Measurements from ENCODE around the gene ATP5PB. TPM values are rescaled to one million over a fixed set of nuclear protein-coding genes. Genes with fewer than 3 reads are reported as not detected.

Gene ATP5PB
- total RNA-seq, 6 experiments from 2014 or later = 128 to 152 (median 148) TPM

- no peak overlapping the region for H3K4me3 ChIP-seq
- 69% methylated on average over 4 of the region's 6 CpGs for WGBS (ENCODE audit: insufficient coverage, low coverage, low lambda C conversion rate, missing lambda C conversion rate)
- ATAC-seq (no peak), DNase-seq (no peak)
- peak overlapping the region in 1 of 3 donors; percentile 13 for H3K27ac ChIP-seq
- TF ChIP-seq, protein P1, sequence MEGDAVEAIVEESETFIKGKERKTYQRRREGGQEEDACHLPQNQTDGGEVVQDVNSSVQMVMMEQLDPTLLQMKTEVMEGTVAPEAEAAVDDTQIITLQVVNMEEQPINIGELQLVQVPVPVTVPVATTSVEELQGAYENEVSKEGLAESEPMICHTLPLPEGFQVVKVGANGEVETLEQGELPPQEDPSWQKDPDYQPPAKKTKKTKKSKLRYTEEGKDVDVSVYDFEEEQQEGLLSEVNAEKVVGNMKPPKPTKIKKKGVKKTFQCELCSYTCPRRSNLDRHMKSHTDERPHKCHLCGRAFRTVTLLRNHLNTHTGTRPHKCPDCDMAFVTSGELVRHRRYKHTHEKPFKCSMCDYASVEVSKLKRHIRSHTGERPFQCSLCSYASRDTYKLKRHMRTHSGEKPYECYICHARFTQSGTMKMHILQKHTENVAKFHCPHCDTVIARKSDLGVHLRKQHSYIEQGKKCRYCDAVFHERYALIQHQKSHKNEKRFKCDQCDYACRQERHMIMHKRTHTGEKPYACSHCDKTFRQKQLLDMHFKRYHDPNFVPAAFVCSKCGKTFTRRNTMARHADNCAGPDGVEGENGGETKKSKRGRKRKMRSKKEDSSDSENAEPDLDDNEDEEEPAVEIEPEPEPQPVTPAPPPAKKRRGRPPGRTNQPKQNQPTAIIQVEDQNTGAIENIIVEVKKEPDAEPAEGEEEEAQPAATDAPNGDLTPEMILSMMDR (IDR thresholded peaks at IDR 0.05) = no peak
- H3K4me1 ChIP-seq = peaks cover 0 to 6% (median 4%) of the 10 kb centered on the region in 4 donors
- intact Hi-C loops (cut with DNase I) = loop anchor here in 1 of 2 donors (10.0 kb wide), 1 partner anchor 161 kb away; no protein-coding TSS in a partner anchor
- H3K9me3 ChIP-seq = no peaks in the 10 kb centered on the region
- H3K27me3 ChIP-seq = no peaks in the 10 kb centered on the region
- H3K36me3 ChIP-seq = no peaks in the 10 kb centered on the region
Observed at GRCh38 chr1:111504097-111504496, 54.8 kb downstream of the ATP5PB start.

DNA sequence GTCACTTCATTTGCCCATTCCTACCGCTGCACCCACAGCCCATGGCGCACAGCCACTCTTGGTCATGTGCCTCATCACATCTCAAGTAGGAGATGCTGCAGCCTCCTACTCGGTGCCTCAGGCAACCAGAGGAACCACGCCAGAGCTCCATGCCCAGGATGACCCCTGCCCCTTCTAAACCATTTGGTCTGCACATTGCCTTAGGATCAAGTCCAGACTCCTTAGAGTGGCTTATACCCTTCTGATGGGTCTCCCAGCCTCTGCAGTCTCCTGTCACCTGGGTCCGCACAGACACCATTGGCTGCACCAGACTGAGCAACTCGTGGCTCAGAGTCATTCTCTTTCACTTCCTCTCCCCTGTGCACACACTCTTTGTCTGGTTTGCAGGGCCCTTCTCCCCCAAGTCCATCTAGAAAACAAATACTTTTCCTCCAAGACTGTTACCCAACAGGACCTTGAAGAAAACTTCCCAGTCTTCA lies 56.4 kb downstream of the ATP5PB start:
- Histone ChIP-seq H3K27ac (peak overlapping the region in 2 of 3 donors; percentile 23 to 35), H3K36me3 (no peaks in the 10 kb centered on the region), H3K9me3 (no peaks in the 10 kb centered on the region), H3K4me1 (peaks cover 0 to 18% (median 13%) of the 10 kb centered on the region in 4 donors), H3K27me3 (no peaks in the 10 kb centered on the region), H3K4me3 (no peak overlapping the region)
- TF ChIP-seq, protein P1 (IDR thresholded peaks at IDR 0.05) = no peak
- TF ChIP-seq POLR2A (IDR thresholded peaks at IDR 0.05) = peak; percentile 24
- WGBS (ENCODE audit: insufficient coverage, low coverage, low lambda C conversion rate, missing lambda C conversion rate) = 33% methylated on average over 2 of the region's 6 CpGs
- no peak for DNase-seq
- no peak for ATAC-seq
- intact Hi-C loops (cut with DNase I) = loop anchor here (5.0 to 10.0 kb wide), 2 partner anchors 152 to 159 kb away; no protein-coding TSS in a partner anchor

DNA sequence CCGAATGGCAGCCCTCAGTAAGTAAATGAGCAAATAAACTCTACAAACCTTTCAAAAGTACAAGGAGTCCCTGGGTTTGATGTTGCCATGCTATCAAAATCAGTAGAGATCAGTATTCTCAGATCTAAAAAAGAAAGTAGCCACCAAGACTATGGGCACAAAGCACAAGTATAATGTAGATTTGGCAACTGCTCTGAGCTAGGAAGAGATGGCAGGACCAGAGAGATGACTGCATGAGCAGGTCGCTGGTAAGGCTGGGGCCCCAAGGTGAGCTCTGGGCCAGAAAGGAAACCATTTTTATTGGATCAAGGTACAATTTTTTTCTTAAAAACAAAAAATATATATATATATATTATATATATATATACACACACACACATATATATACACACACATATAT lies 57.3 kb downstream of the ATP5PB start:
- no peaks in the 10 kb centered on the region for H3K27me3 ChIP-seq
- no peak overlapping the region for H3K4me3 ChIP-seq
- H3K4me1 ChIP-seq = peaks cover 0 to 18% (median 13%) of the 10 kb centered on the region in 4 donors
- no peaks in the 10 kb centered on the region for H3K9me3 ChIP-seq
- intact Hi-C loops (cut with DNase I) = loop anchor here (5.0 to 10.0 kb wide), 2 partner anchors 151 to 158 kb away; no protein-coding TSS in a partner anchor
- ATAC-seq = no peak
- TF ChIP-seq POLR2A (IDR thresholded peaks at IDR 0.05) = no peak
- TF ChIP-seq, protein P1 (IDR thresholded peaks at IDR 0.05) = no peak
- H3K27ac ChIP-seq = no peak overlapping the region
- no peak for DNase-seq
- H3K36me3 ChIP-seq = no peaks in the 10 kb centered on the region
- 0% methylated on average over 1 of the region's 2 CpGs for WGBS (ENCODE audit: insufficient coverage, low coverage, low lambda C conversion rate, missing lambda C conversion rate)

DNA sequence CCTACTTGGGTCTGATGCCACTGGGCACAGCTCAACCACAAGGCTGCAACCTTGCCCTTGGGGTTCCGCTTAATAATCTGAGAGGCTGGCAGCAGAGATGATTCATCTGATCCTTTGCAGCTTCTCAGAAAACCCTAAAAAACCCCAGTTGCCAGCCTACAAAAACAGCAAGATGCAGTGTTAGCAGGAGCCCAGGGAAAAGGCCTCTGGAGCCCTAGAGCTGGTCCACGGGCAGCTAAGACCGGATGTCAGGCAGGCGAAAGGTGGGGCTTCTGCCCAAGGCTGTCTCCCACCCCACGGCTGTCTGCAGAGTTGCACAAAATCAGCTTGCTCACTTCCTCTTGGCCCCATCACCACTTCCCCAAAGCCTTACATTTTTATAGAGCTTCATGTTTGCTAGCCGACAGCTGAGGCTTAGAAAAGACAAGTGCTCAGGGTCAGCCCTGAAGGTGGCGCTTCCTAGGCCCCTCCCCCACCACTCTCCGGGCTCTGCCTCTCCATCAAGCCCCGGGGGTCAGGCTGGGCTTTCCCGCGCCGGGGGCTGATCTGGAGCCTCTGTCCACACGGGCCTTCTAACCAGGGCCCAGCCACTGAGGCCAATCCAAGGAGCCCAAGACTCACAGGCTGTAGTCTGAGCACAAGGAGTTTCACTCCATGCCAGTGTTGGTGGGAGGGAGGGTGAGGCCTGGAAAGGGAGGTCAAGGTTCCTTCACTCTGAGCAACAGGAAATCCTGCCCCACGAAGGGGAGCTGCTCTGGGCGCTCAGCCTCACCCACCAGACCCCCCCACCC lies 58.3 kb downstream of the ATP5PB start:
- intact Hi-C loops (cut with DNase I) = loop anchor here (5.0 to 10.0 kb wide), 2 partner anchors 150 to 157 kb away; no protein-coding TSS in a partner anchor
- 16% methylated on average over 5 of the region's 15 CpGs for WGBS (ENCODE audit: insufficient coverage, low coverage, low lambda C conversion rate, missing lambda C conversion rate)
- TF ChIP-seq, protein P1 (IDR thresholded peaks at IDR 0.05) = no peak
- peak; percentile 31 for TF ChIP-seq POLR2A (IDR thresholded peaks at IDR 0.05)
- ATAC-seq (peak; percentile 32 to 52 (median 38)), DNase-seq (peak; percentile 74 to 82 (median 76))
- peak overlapping the region; percentile 75 to 82 (median 79) for H3K27ac ChIP-seq
- peak overlapping the region; percentile 14 to 43 (median 31) for H3K4me3 ChIP-seq
- no peaks in the 10 kb centered on the region for H3K36me3 ChIP-seq
- no peaks in the 10 kb centered on the region for H3K9me3 ChIP-seq
- no peaks in the 10 kb centered on the region for H3K27me3 ChIP-seq
- H3K4me1 ChIP-seq = peaks cover 0 to 18% (median 13%) of the 10 kb centered on the region in 4 donors

Measured in right lobe of liver (tissue), 6 donors.